Measurements from ENCODE around the gene TRAF2. TPM values are rescaled to one million over a fixed set of nuclear protein-coding genes. Genes with fewer than 3 reads are reported as not detected.
A peak's percentile ranks its signal among the peaks of the same experiment; 100 is the strongest.

TRAF2 gene
- total and polyA plus RNA-seq, 2 donors (not counting 3 experiments of a cell fraction or from before 2014, with no cell fraction given) = 10.9 to 23.1 TPM

DNA sequence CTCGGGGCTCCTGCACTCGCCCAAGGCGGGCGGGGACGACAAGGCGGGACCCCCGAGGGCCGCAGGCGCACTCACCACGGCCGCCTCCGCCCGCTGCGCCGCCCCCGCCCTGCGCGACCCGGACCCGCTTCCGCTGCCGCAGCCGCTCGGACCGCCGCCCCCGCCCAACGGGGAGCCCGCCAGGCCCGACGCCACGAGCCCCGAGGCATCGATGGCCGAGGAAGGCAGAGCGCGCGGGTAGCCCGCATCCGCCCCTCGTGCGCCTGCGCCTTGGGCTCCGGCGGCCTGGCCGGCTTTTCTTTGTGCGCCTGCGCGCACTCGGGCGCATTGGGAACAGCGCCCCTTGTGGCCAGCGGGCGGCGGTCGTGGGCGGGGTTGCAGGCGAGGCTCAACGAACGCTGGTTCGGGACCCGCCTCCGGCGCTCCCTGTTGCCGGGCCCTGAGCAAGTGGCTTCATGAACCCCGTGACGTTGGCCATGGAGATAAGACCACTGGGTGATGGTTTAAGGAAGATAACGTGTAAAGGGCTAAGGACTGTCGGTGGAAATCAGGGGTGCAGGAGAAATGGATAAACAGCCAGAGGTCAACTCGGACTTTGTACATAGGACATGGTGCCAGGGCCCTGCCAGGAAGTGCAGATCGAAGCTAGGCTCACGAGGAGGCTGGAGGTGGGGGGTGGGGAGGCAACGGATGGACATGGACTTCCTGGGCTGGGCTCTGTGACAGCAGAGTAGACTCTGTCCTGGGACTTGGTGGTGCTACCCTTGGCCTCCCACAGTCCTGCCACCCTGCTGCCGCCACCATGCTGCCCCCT, 58.4 kb downstream of the TRAF2 start, which contains the start of the genes C8G and FBXW5:
Gene C8G, plus strand, starts transcription at position 725 of the 814 bp plus-strand sequence. Its CDS starts 78 bp downstream, at position 803.
Gene FBXW5, minus strand, starts transcription at position 220 of the 814 bp plus-strand sequence. CDS start 655 bp downstream, outside the sequence.
- intact Hi-C loops (cut with micrococcal nuclease) = loop anchor here (1.0 to 5.0 kb wide), 5 partner anchors 48 to 157 kb away; partner anchors contain the start of genes PAXX, PHPT1, RABL6 and TRAF2
- Histone ChIP-seq H2AFZ (ENCODE audit: low read depth, low read length) (no peak within 1 kb of the TSS), H3K9me3 (replicated peaks; ENCODE audit: control insufficient read depth, insufficient read depth, low read length) (no peaks in the 10 kb centered on the region), H3K9ac (replicated peaks; ENCODE audit: extremely low read depth, insufficient read depth, low read length) (peak within 1 kb of the TSS; percentile 70), H3K27ac (ENCODE audit: insufficient read depth, low read depth, low read length) (peak within 1 kb of the TSS; percentile 64), H3K4me3 (replicated peaks in 1 of 3; ENCODE audit: insufficient read depth in 1 of 3, low read depth in 1 of 3, low read length in 3 of 3) (peak within 1 kb of the TSS; percentile 36 to 95 (median 60)), H3K9me1 (replicated peaks; ENCODE audit: control insufficient read depth, extremely low read depth, insufficient read depth, low read length) (no peaks in the 10 kb centered on the region), H3K27me3 (ENCODE audit: control insufficient read depth in 2 of 2, insufficient read depth in 2 of 2, low read length in 2 of 2) (no peaks in the 10 kb centered on the region), H4K20me1 (replicated peaks; ENCODE audit: control insufficient read depth, extremely low read depth, insufficient read depth, low read length) (no peaks in the 10 kb centered on the region), H3K4me2 (ENCODE audit: insufficient read depth, low read length) (peak within 1 kb of the TSS; percentile 32), H3K79me2 (ENCODE audit: control insufficient read depth, insufficient read depth, low read length) (peaks cover 26% of the 10 kb centered on the region), H3K4me1 (ENCODE audit: control insufficient read depth, extremely low read depth, insufficient read depth, low read length) (no peaks in the 10 kb centered on the region), H3K36me3 (ENCODE audit: control insufficient read depth in 2 of 2, extremely low read depth in 1 of 2, insufficient read depth in 2 of 2, low read length in 2 of 2) (peaks cover 2 to 25% of the 10 kb centered on the region in 2 experiments)
- dilution Hi-C loops (cut with MboI; ENCODE audit: extremely low pct_ligation_motif_present, low sequenced_read_pairs) = loop anchor here (25.0 kb wide), 1 partner anchor 132 kb away; the partner anchor contains the start of gene RABL6
- BruUV-seq (replicated peaks) = no TSS peak
- FAIRE-seq = peak; percentile 89
- TF ChIP-seq MYC (IDR thresholded peaks at IDR 0.05; ENCODE audit: low read depth, low read length) = no peak
- no peak for TF ChIP-seq EZH2 (IDR thresholded peaks at IDR 0.05; ENCODE audit: borderline replicate concordance, low read depth, low read length, severe bottlenecking)
- TF ChIP-seq, protein P1, sequence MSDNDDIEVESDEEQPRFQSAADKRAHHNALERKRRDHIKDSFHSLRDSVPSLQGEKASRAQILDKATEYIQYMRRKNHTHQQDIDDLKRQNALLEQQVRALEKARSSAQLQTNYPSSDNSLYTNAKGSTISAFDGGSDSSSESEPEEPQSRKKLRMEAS (IDR thresholded peaks at IDR 0.05; ENCODE audit: insufficient read depth, insufficient read length) = peak; percentile 31
- TF ChIP-seq POLR2A (IDR thresholded peaks at IDR 0.05; ENCODE audit: low read depth, low read length) = peak; percentile 25
- TF ChIP-seq GATA2 (IDR thresholded peaks at IDR 0.05; ENCODE audit: insufficient read depth, insufficient read length, low read depth, low read length) = no peak
- TF ChIP-seq, protein P2, sequence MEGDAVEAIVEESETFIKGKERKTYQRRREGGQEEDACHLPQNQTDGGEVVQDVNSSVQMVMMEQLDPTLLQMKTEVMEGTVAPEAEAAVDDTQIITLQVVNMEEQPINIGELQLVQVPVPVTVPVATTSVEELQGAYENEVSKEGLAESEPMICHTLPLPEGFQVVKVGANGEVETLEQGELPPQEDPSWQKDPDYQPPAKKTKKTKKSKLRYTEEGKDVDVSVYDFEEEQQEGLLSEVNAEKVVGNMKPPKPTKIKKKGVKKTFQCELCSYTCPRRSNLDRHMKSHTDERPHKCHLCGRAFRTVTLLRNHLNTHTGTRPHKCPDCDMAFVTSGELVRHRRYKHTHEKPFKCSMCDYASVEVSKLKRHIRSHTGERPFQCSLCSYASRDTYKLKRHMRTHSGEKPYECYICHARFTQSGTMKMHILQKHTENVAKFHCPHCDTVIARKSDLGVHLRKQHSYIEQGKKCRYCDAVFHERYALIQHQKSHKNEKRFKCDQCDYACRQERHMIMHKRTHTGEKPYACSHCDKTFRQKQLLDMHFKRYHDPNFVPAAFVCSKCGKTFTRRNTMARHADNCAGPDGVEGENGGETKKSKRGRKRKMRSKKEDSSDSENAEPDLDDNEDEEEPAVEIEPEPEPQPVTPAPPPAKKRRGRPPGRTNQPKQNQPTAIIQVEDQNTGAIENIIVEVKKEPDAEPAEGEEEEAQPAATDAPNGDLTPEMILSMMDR (IDR thresholded peaks at IDR 0.05; ENCODE audit: extremely low read depth in 1 of 2, insufficient read depth in 1 of 2, low read depth in 1 of 2, low read length in 2 of 2) = peak; percentile 99
- TF ChIP-seq POLR2AphosphoS5 (IDR thresholded peaks at IDR 0.05; ENCODE audit: insufficient read depth, low read depth, low read length) = peak; percentile 97
- ChIA-PET CTCF (interaction anchor here (0.7 to 1.5 kb wide), 7 partner anchors 48 to 138 kb away, joined by 3 to 7 read pairs (median 3); partner anchors contain the start of genes AJM1 and PAXX), POLR2A (no interaction called here)
- DNase-seq (ENCODE audit: low read depth, low spot score) = peak; percentile 92
